ENCODE measurements around the gene SRXN1. TPM values are rescaled to one million over a fixed set of nuclear protein-coding genes. Genes with fewer than 3 reads are reported as not detected.

SRXN1 gene
- polyA plus RNA-seq, 3 donors, result 13.3 to 26.1 (median 20.7) TPM

DNA sequence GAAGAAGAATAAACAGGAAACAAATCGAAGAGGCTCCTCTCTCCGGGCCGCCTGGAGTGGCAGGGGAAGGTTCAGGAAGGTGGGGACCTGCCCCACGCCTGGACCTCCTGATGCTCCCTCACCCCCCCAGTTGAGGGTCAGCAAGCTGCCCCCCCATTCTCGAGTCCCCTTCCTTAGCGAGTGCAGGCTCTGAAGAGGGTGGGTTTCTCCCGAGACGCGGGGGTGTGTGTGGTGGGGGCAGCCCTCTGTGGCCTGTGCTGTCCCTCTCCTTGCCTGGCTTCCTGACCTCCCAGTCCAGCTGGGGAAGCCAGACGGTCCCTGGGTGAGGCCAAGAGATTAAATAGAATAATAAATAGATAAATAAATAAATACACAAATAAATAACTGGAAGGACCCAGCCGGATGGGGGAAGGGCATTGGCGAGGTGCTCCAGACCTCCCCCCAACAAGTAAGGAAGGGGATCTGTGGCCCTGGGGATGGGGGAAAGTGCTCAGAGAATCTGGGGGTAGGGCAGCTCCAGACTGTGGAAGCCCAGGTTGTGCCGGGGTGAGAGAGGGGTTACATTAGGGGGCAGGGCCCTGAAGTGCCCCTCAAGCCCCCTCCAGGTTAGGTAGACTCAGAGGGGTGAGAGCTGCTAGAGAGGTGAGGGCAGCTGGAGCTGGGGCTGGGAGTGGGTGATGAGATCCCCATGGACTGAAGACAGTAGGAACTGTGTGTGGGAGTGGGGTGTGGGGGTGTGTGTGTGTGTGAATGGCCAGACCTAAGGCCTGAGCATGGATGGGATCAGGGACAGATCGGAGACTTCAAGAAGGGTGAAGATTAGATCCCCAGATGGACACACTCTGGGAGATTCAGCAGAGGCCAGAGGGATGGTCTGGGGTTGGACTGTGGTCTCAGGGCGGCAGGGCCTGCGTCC, 9.5 kb upstream of the SRXN1 start:
- no peak overlapping the region for H3K27ac ChIP-seq (ENCODE audit: low read depth, low read length)
- 18 to 28% (median 26%) methylated on average over 16 of the region's 16 CpGs for WGBS, 3 donors

DNA sequence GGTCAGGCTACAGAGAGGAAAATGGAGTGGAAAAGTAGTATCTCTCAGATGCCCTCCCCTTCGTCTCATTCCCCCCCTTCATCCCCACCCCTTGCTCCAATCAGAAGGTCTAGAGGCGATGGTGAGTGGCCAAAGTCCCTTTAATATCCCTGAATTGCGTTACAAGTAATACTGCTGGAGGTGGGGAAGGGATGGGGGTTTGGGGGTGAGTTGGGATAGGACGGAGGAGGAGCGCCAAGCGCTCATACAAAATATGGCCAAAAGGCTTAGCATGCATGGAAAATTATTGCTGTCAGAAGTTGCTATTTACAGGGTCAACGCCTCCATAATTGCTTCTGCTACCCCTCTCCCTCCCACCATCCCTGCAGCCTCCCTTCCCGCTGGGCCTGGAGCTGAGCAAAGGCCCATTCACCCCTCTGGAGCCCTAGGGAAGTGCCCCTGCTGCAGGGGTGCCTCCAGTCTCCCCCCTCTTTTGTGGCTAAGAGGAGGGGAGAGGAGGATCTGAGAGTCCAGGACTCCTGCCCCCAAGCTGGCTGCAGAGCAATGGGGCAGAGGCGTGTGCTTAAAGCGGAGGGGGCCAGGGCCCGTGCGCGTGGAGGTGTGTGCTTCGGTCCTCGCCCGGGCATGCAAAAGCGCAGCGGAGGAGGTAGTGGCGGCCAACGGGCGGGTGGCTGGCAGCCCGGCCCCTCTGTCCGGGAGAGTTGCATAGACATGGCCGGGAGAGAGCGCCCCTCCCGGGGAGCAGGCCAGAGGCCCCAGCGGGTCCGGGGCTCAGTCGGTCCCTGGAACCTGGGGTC, 8.7 kb upstream of the SRXN1 start:
- WGBS, 3 donors, result 16 to 32% (median 31%) methylated on average over 28 to 29 of the region's 29 CpGs
- no peak overlapping the region for H3K27ac ChIP-seq (ENCODE audit: low read depth, low read length)

DNA sequence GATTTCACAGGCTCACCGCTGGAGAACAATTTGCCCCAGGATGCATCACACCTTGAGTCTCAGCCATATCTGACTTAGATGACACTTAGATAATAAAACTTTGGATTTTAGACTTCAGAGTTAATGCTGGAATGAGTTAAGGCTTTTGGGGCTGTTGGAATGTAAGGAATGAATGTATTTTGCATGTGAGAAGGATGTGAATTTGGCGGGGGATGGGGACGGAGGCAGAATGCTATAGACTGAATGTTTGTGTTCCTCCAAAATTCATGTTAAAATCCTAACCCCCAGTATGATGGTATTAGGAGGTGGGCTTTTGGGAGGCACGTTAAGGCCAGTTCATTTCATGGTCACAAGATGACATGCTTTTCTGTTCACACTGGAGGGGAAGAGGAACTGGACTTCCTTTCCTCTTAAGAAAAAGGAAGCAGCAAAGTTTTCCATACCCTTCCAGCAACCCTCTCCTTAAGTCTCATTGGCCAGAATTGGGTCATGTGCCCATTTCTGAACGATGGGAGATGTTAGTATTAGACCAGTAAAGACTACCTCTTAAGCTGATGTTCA, 5.8 kb upstream of the SRXN1 start:
- 32 to 38% (median 33%) methylated on average over 5 of the region's 5 CpGs for WGBS, 3 donors
- H3K27ac ChIP-seq (ENCODE audit: low read depth, low read length), result no peak overlapping the region

DNA sequence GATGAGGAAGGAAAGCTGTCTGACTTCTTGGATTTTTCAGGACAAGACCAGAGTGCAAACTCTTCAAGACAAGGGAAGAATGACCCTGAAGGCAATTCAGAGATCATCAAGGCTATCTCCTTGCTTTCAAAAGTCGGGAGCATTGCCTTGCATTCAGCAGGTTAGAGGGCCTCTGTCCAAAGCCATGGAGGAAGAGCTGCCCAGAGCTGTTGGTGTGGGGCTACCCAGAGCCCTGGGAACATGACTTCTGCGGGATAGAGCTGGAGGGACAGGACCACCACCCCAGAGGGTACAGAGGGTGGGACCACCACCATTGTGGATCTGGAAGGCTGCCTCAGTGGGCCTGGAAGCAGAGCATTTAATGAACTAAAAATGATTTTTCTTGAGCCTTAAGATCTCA, 5.2 kb upstream of the SRXN1 start:
- WGBS, 3 donors, result 20 to 66% (median 43%) methylated on average over 2 of the region's 2 CpGs
- no peak overlapping the region for H3K27ac ChIP-seq (ENCODE audit: low read depth, low read length)

DNA sequence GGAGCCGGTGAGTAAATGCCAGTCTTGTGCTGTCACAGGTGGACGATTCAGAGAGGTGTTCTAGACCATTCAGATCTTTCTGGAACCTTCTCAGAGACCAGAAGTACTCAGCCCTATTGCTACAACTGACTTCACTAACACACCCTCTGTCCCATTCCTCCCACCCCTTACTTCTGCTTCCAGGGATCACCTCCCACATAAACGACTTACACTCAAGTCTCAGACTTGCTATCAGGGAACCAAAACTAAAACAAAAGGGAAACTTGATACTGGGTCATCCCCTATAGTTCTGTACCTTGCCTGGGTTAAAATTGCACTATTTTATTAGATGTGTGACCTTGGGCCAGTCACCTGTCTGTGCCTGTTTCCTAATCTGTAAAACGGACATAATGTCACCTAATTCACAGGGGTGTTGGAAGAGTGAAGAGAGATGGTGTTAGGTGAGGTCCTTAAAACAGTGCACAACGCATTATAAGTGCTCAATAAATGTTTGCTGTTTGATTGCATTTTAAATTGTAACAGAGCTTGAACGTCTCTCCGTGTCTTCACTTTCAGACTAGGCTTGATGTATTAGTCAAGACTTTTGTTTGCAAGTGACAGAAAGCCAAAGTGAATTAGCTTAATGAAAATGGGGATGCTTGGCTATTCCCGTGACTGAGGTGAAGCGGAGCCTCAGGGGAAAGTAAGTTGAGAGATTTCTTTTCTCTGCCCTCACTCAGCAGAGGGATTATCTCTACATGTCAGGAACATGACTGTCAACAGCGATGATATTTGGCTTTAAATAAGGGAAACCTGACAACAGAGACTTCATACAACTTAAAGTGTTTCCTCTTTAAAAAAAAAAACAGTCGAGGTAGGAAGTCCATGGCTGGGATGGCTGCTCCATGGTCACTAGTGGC, 3.0 kb upstream of the SRXN1 start:
- no peak overlapping the region for H3K27ac ChIP-seq (ENCODE audit: low read depth, low read length)
- 74 to 81% (median 75%) methylated on average over 11 of the region's 11 CpGs for WGBS, 3 donors

DNA sequence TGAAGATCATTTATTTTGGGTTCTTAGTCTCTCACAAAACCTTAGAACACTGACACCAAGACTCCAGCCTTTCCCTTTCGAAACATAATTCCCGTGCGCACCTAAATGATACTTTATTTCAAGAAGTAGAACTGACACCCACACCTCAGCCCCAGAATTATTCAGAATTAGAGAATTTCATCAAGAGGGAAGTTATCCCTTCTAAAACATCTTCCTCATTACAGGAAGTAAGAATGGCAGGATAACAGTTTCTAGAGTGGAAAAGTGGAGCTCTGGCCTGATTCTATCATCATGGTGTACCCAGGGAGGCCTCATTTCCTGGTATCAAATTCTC, 1.4 kb upstream of the SRXN1 start:
- 88 to 92% (median 89%) methylated on average over 3 of the region's 3 CpGs for WGBS, 3 donors
- H3K27ac ChIP-seq (ENCODE audit: low read depth, low read length), result no peak overlapping the region

DNA sequence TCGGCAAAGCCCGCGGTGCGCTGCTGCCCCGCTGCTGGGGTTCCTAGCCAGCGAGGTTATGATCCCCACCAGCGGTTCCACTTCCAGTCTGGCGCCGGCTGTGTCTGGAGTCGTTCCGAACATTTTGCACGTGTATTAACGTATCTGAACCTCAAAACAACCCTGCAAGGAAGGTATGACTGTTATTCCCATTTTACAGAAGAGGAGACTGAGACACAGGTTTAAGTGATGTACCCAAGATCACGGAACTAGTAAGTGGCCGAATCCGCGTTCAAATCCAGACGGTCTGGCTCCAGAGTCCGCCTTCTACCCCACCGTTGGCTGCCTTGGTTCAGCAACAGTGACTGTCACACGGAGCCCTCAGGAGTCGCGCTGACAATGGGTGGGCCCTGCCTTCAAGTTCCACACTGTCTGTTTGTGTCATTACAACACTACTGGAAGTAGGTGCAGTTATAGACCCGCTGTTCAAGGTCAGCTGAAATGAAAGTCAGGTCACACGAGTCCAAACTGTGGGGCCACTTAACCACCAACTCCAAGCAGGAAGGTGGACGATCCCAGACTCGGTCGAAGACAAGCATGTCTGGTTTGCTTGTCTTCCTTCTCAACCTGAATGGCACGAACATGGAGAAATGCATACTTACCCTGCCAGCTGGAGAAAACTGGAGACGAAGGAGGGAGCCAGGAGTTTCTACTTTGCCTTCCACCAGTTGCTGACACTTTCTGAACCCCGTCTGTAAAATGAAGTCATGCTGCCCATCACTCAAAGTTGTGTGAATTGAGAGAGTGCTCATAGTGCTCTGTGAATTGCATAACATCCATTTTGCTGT, 803 bp upstream of the SRXN1 start:
- WGBS, 3 donors, result 13 to 19% (median 16%) methylated on average over 31 of the region's 31 CpGs
- H3K27ac ChIP-seq (ENCODE audit: low read depth, low read length), result no peak overlapping the region

DNA sequence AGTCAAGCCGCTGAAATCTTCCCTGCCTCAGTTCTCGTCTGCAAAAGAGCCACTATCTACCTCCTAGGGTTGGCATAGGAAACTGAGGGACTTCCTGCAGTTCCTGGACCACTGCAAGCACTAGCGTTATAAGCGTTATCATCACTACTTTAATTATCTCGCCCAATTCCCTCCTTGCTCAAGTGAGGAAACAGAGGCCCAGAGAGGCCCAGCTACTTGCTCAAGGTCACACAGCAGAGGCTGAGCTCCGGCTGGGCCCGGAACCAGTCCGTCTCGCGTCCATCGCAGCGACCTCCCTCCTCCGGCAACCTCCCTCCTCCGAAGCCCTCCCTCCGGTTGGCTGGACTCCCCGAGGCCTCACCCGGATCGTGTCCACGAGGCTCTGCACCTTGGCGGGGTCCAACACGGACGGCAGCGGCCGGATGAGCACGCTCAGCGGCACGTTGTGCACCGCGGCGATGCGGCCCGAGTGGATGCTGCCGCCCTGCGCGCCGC, 338 bp downstream of the SRXN1 start:
- 1 to 6% (median 2%) methylated on average over 35 to 36 of the region's 36 CpGs for WGBS, 3 donors
- H3K27ac ChIP-seq (ENCODE audit: low read depth, low read length), result peak overlapping the region; percentile 25

DNA sequence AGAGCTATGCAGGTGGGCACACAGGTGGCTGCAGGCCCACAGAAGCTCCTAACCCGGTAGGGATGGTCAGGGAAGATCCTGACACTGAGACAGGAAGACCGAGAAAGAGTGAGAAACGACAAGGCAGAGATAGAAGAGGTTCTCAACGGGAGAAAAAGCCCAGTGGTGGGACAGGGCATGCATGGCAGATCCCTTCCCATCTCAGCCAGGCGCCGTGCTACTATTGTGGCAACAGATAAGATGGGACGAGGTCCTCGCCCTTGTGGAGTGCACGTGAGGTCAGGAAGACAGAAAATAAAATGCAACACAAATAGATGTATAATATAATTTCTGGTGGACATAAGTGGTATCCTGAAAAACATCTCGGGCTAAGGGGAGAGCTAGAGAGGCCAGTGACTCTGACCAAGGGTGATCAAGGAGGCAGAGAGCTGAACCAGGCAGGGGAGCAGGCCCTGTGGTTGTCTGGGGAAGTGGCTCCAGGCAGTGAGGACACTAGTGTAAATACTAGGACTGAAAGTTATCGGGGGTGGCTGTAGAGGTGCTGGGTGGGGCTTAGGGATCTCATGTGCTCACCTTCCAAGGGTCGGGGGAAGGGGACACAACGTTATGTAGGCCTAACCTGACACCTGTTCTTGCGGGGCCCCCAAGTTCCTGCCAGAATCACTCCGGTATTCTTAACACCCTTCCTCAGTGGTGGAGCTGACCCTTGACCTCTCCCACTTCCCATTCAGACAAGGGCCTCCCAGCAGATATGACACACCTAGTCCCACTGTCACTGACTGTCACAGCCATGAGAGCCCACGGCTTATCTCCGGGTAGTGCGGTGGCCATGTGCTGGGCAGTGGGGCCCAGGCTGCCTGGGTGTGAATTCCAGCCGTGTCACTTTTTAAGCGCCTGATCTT, 1.0 kb downstream of the SRXN1 start:
- WGBS, 3 donors, result 52 to 66% (median 60%) methylated on average over 20 of the region's 20 CpGs
- no peak overlapping the region for H3K27ac ChIP-seq (ENCODE audit: low read depth, low read length)

DNA sequence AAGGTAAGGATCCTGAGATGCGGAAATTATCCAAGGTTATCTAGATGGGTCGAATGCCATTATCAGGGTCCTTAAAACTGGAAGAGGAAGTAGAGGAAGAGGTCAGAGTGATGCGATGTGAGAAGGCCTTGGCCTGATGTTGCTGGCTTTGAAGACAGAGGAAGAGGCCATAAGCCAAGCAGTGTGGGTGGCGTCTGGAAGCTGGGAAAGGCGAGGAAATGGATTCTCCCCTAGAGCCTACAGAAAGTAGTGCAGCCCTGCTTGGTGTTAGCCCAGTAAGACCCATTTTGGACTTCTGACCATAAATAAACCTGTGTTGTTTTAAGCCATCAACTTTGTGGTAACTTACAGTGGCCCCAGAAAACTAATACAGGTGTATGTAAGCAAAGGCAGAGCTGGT, 2.0 kb downstream of the SRXN1 start:
- WGBS, 3 donors, result 69 to 82% (median 73%) methylated on average over 5 of the region's 5 CpGs
- no peak overlapping the region for H3K27ac ChIP-seq (ENCODE audit: low read depth, low read length)

DNA sequence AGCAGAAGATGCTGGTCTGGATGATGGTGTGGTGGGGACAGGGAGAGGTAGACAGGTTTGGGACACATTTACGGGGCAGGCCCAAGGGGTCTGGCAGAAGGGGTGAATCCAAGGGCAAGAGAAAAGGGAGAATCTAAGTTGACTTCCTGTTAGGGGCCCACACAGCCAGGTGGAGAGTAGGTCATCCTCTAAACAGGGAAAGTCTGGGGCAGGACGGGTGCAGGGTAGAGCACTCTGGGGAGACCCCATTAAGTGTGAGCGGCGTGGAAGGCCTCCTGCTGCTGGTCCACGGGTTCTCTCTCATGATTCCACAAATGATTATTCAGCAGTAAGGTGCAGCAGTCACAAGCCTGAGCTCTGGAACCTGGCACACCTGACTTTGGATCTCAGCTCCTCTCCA, 2.7 kb downstream of the SRXN1 start:
- WGBS, 3 donors, result 74 to 92% (median 91%) methylated on average over 5 of the region's 5 CpGs
- H3K27ac ChIP-seq (ENCODE audit: low read depth, low read length), result no peak overlapping the region

DNA sequence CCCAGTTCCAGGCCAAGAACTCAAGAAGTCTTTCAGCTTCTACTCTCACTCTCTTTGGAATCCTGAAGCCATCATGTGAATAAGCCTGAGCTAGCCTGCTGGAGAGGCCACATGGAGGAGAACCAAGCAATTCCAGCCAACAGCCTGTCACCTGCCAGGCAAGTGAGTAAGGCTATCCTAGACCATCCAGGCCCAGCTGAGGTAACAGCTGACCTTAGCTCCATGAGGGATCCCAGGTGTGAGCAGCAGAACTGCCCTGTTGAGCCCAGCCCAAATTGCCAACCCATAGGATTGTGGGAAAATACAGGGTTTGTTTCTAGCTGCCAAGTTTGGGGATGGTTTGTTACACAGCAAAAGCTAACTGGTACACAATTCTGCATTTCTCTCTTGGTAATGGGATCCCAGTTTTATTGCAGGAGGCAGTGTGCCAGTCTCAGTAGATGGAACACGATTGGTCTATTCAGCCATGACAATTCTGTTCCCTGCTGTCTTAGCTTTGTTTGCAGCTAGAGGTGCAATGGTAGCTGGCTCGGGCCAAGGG, 5.5 kb downstream of the SRXN1 start:
- H3K27ac ChIP-seq (ENCODE audit: low read depth, low read length), result no peak overlapping the region
- 87 to 96% (median 95%) methylated on average over 2 of the region's 2 CpGs for WGBS, 3 donors

DNA sequence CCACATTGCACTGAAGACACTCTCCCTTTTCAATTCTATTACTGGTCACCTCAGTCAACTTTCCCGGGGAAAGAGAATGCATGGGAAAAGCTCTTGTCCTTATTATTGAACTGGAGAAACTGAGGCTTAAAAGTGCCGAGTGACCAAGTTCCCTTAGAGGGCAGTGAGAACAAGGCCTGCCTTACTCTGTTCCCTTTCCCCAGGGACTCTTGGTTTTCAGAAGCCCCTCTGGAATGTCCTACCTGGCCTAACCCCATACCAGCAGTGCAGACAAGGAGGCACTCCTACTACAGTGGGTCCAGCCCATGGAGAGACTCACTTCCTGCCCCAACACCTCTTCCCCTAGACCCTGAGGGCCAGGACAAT, 6.1 kb downstream of the SRXN1 start:
- H3K27ac ChIP-seq (ENCODE audit: low read depth, low read length), result no peak overlapping the region
- 90 to 96% (median 92%) methylated on average over 2 of the region's 2 CpGs for WGBS, 3 donors

DNA sequence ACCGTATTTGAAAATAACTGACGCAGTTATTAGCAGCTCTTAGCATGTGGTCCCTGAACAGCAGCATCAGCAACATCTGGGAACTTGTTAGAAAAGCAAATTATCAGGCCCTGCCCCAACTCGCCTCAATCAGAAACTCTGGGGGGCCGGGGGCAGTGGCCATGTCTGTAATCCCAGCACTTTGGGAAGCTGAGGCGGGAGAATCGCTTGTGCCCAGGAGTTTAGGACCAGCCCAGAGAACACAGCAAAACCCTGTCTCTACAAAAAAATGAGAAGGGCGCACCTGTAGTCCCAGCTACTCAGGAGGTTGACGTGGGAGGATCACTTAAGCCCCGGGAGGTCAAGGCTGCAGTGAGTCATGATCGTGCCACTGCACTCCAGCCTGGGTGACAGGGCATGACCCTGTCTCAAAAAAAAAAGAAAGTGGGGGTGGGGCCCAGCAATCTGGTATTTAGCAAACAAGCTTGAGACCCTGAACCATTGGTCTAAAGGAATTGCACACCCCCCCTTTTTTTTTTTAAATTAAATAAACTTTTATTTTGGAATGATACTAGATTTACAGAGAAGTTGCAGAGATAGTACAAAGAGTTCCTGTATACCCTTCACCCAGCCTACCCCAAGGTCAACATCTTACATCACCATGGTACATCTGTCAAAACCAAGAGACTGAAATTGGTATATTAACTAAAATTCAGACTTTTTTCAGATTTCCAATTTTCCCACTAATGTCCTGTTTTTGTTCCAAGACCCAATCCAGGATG, 6.7 kb downstream of the SRXN1 start:
- WGBS, 3 donors, result 57 to 84% (median 79%) methylated on average over 10 of the region's 10 CpGs

DNA sequence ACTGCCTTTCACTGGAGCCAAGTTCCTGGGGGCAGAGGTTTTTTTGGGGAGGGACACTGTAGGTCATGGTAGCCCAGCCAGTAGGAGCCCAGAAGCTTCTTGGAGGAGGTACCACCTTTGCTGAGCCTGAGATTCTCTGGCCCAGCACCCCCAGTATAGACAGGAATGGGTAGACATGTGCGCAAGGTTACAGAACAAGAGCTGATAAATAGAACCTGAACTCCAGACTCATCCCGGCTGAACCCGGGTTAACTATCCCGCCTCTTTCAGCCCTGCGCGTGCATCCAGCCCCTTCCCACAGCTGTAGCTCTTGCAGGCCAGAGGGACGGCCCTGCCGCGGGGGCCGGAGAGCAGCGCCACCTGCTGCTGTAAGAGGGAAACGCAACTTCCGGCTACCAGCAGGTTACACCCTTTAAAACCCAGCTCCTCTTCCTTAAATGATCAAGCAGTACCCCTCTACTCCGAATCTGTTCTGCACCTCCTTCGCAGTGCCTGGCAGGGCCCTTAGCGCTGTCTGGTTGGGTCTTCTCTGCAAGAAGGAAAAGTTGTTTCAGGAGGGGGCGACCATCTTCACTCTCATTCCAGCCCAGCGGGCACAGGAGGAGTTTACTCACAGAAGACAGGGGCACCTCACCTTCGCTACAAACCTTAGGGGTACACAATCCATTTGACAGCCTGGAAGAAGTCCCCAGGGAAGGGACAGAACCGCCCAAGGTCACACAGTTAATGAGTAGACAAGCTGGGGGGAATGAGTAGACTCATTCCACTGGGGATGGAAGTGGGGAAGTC, 7.5 kb downstream of the SRXN1 start:
- WGBS, 3 donors, result 11 to 17% (median 16%) methylated on average over 20 of the region's 20 CpGs
- no peak overlapping the region for H3K27ac ChIP-seq (ENCODE audit: low read depth, low read length)

More for the DNA sequence above, 6.7 kb downstream of the SRXN1 start:
- H3K27ac ChIP-seq (ENCODE audit: low read depth, low read length), result no peak overlapping the region
